ENCODE data around the gene ABR.

DNA sequence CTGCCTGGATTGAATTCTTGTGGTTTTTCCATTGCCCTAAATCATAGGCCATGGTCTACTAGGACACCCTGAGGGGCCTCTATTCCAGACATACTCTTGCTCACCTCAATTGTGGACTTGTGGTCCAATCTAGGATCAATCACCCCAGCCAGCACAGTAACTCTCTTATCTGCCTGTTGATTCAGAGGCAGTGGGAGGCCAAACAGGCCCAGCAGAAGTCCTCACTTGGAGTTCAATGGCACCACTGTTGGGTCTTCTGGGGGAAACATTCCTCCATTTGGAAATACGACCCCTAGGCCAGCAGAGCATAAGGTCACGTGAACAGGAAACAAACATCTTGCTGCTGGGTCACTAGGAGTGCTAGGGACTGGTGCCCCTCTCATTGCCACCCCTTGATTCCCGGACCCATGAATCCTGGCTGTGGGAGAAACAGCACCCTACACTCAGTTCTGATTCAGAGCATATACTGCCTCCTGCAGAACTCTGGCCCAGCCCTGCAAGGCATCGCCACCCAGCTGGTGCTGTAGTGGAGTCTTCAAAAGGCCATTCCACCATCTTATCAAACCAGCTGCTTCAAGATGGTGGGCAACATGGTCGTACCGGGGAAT is 193.4 kb downstream of the ABR start:
- TF ChIP-seq, protein P1, sequence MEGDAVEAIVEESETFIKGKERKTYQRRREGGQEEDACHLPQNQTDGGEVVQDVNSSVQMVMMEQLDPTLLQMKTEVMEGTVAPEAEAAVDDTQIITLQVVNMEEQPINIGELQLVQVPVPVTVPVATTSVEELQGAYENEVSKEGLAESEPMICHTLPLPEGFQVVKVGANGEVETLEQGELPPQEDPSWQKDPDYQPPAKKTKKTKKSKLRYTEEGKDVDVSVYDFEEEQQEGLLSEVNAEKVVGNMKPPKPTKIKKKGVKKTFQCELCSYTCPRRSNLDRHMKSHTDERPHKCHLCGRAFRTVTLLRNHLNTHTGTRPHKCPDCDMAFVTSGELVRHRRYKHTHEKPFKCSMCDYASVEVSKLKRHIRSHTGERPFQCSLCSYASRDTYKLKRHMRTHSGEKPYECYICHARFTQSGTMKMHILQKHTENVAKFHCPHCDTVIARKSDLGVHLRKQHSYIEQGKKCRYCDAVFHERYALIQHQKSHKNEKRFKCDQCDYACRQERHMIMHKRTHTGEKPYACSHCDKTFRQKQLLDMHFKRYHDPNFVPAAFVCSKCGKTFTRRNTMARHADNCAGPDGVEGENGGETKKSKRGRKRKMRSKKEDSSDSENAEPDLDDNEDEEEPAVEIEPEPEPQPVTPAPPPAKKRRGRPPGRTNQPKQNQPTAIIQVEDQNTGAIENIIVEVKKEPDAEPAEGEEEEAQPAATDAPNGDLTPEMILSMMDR (IDR thresholded peaks at IDR 0.05; ENCODE audit: low read depth, low read length) = no peak
- TF ChIP-seq EZH2phosphoT487 (IDR thresholded peaks at IDR 0.05; ENCODE audit: low read depth) = no peak

Data from OCI-LY3 (cell line).